Fibroblast of lung (primary cell): ENCODE results near the gene GNPTAB.

Experiments used
- CTCF ChIP-seq, 2 donors: IDR thresholded peaks in 1 of 2; conservative IDR thresholded peaks in 1 of 2; 1 replicate in 1 of 2; 2 replicates in 1 of 2; pipeline ENCODE4 v1.5.1; 2011 to 2012; ENCODE audit warnings: low read length in 2 of 2, control low read depth in 1 of 2, inconsistent platforms in 1 of 2, low read depth in 1 of 2, mild to moderate bottlenecking in 1 of 2
- EZH2 ChIP-seq: IDR thresholded peaks from 2 replicates; pipeline ENCODE4 v1.5.1; 2012; ENCODE audit warnings: low read length, control low read depth, mild to moderate bottlenecking; ENCODE audit errors: missing control alignments

GRCh38 chr12:101697197-101697929 lies 133.4 kb downstream of the GNPTAB start, which contains the start of gene CHPT1:
- TF ChIP-seq CTCF (conservative IDR thresholded peaks at IDR 0.05 in 1 of 2, IDR thresholded peaks at IDR 0.05 in 1 of 2; ENCODE audit: low read depth in 1 of 2, low read length in 2 of 2) (no peak), EZH2 (no peak)
